HFF-Myc (cell line): ENCODE results near the gene NES.
A peak's percentile ranks its signal among the peaks of the same experiment; 100 is the strongest.

Experiments used
- DNase-seq: peaks from one replicate; pipeline ENCODE4 v3.0.0-alpha.2; 2011; ENCODE audit warnings: low read depth; ENCODE audit errors: extremely low read depth
- H3K4me3 ChIP-seq: replicated peaks from 2 replicates; pipeline ENCODE4 v1.5.1; 2011; ENCODE audit warnings: low read depth, mild to moderate bottlenecking, control low read depth, low read length
- CTCF ChIP-seq: IDR thresholded peaks from 2 replicates; pipeline ENCODE4 v1.5.1; 2012; ENCODE audit warnings: mild to moderate bottlenecking, low read depth, low read length, control low read depth; ENCODE audit errors: missing control alignments

The NES gene

GRCh38 chr1:156707417-156708217, 30.4 kb upstream of the NES start:
- peak overlapping the region; percentile 68 for H3K4me3 ChIP-seq
- TF ChIP-seq CTCF = no peak
- DNase-seq = peak; percentile 69

GRCh38 chr1:156706657-156707416, 29.6 kb upstream of the NES start:
- TF ChIP-seq CTCF = no peak
- H3K4me3 ChIP-seq = peak overlapping the region; percentile 68

GRCh38 chr1:156705918-156706656, 28.9 kb upstream of the NES start:
- peak; percentile 76 for TF ChIP-seq CTCF
- peak overlapping the region; percentile 68 for H3K4me3 ChIP-seq
- DNase-seq = no peak

More at GRCh38 chr1:156706657-156707416, 29.6 kb upstream of the NES start:
- DNase-seq = peak; percentile 72

GRCh38 chr1:156705321-156705917, 28.2 kb upstream of the NES start, which contains the start of gene CRABP2:
CRABP2 (minus strand) TSS chr1:156705583; CDS start chr1:156705446, 137 bp downstream.
- H3K4me3 ChIP-seq = peak within 1 kb of the TSS; percentile 68
- no peak for TF ChIP-seq CTCF
- DNase-seq = no peak

GRCh38 chr1:156704930-156705320, 27.7 kb upstream of the NES start:
- DNase-seq = no peak
- TF ChIP-seq CTCF = no peak
- H3K4me3 ChIP-seq = peak overlapping the region; percentile 68

- no peak for DNase-seq
- no peak for TF ChIP-seq CTCF
- H3K4me3 ChIP-seq = peak overlapping the region; percentile 68
Observed at GRCh38 chr1:156704166-156704711, 27.0 kb upstream of the NES start.
